ENCODE measurements around the gene MED15.
"Not testable (repeated sequence)": the region's sequence is repeated elsewhere in the genome, so short reads cannot be mapped to it uniquely, and the experiment has no call there.

Gene MED15

GRCh38 chr22:20483143-20483506 is 24.3 kb upstream of the MED15 start:
- not testable (repeated sequence) for DNase-seq (ENCODE audit: low read depth)

GRCh38 chr22:20483771-20484170 is 23.6 kb upstream of the MED15 start:
- no peak for DNase-seq (ENCODE audit: low read depth)

GRCh38 chr22:20484948-20485683 is 22.3 kb upstream of the MED15 start:
- DNase-seq (ENCODE audit: low read depth) = no peak

GRCh38 chr22:20486229-20486628 is 21.2 kb upstream of the MED15 start:
- DNase-seq (ENCODE audit: low read depth) = no peak

- DNase-seq (ENCODE audit: low read depth) = no peak
These were observed 19.7 kb upstream of the MED15 start for GRCh38 chr22:20487715-20488114.

GRCh38 chr22:20488946-20489345 is 18.5 kb upstream of the MED15 start:
- no peak for DNase-seq (ENCODE audit: low read depth)

- DNase-seq (ENCODE audit: low read depth) = no peak
These were observed 17.0 kb upstream of the MED15 start for GRCh38 chr22:20490183-20490940.

- DNase-seq (ENCODE audit: low read depth) = no peak
These were observed 16.5 kb upstream of the MED15 start for GRCh38 chr22:20490941-20491307.

- DNase-seq (ENCODE audit: low read depth) = no peak
These were observed 16.1 kb upstream of the MED15 start for GRCh38 chr22:20491346-20491745.

- DNase-seq (ENCODE audit: low read depth) = no peak
These were observed 12.2 kb upstream of the MED15 start, which contains the start of gene KLHL22 for GRCh38 chr22:20494978-20495860. Gene KLHL22, minus strand, starts transcription at chr22:20495795. Its CDS starts 6,584 bp downstream, at chr22:20489211.

GRCh38 chr22:20495861-20496681 is 11.3 kb upstream of the MED15 start:
- DNase-seq (ENCODE audit: low read depth) = peak; percentile 80

GRCh38 chr22:20497426-20497825 is 10.0 kb upstream of the MED15 start:
- DNase-seq (ENCODE audit: low read depth) = no peak

- DNase-seq (ENCODE audit: low read depth) = no peak
These were observed 8.5 kb upstream of the MED15 start for GRCh38 chr22:20498913-20499312.

- DNase-seq (ENCODE audit: low read depth) = no peak
These were observed 7.6 kb upstream of the MED15 start for GRCh38 chr22:20499769-20500168.

GRCh38 chr22:20503816-20504215 is 3.6 kb upstream of the MED15 start:
- DNase-seq (ENCODE audit: low read depth) = no peak

- not testable (repeated sequence) for DNase-seq (ENCODE audit: low read depth)
These were observed 3.0 kb upstream of the MED15 start for GRCh38 chr22:20504293-20504922.

GRCh38 chr22:20506543-20507252 is 712 bp upstream of the MED15 start:
- DNase-seq (ENCODE audit: low read depth) = no peak

- not testable (repeated sequence) for DNase-seq (ENCODE audit: low read depth)
These were observed 801 bp downstream of the MED15 start for GRCh38 chr22:20508067-20508755.

GRCh38 chr22:20508815-20509271 is 1.4 kb downstream of the MED15 start:
- DNase-seq (ENCODE audit: low read depth) = no peak

Measured in GM04504 (cell line).